ENCODE data around the gene DGAT2. TPM values are rescaled to one million over a fixed set of nuclear protein-coding genes. Genes with fewer than 3 reads are reported as not detected.

The DGAT2 gene
- polyA plus RNA-seq, 3 donors from 2014 or later = 0.22 to 0.63 TPM; not detected in 1

- no peaks in the 10 kb centered on the region for H3K9me3 Mint-ChIP-seq
- no peaks in the 10 kb centered on the region for H3K4me1 Mint-ChIP-seq
- H3K27me3 Mint-ChIP-seq (ENCODE audit: low read depth in 3 of 3) = peaks cover 0 to 4% (median 1%) of the 10 kb centered on the region in 3 donors
- H3K4me3 Mint-ChIP-seq = no peak overlapping the region
- no peak overlapping the region for H3K27ac Mint-ChIP-seq
- H3K36me3 Mint-ChIP-seq = no peaks in the 10 kb centered on the region
- no peak for DNase-seq
These were observed 24.6 kb downstream of the DGAT2 start for GRCh38 chr11:75792997-75793800.

GRCh38 chr11:75793966-75794365 is 25.4 kb downstream of the DGAT2 start:
- Mint-ChIP-seq H3K36me3 (no peaks in the 10 kb centered on the region), H3K27ac (peak overlapping the region in 1 of 6 donors; percentile 3), H3K4me3 (no peak overlapping the region), H3K9me3 (no peaks in the 10 kb centered on the region), H3K27me3 (ENCODE audit: low read depth in 3 of 3) (peaks cover 0 to 4% (median 1%) of the 10 kb centered on the region in 3 donors), H3K4me1 (no peaks in the 10 kb centered on the region)
- no peak for DNase-seq

GRCh38 chr11:75795276-75796090 is 26.9 kb downstream of the DGAT2 start:
- Mint-ChIP-seq H3K36me3 (no peaks in the 10 kb centered on the region), H3K9me3 (no peaks in the 10 kb centered on the region), H3K27me3 (ENCODE audit: low read depth in 3 of 3) (peaks cover 0 to 4% (median 1%) of the 10 kb centered on the region in 3 donors), H3K4me3 (no peak overlapping the region), H3K27ac (no peak overlapping the region), H3K4me1 (no peaks in the 10 kb centered on the region)
- DNase-seq = no peak

GRCh38 chr11:75796091-75796435 is 27.5 kb downstream of the DGAT2 start:
- no peak for DNase-seq
- no peak overlapping the region for H3K27ac Mint-ChIP-seq
- no peaks in the 10 kb centered on the region for H3K4me1 Mint-ChIP-seq
- H3K36me3 Mint-ChIP-seq = no peaks in the 10 kb centered on the region
- peaks cover 0 to 4% (median 1%) of the 10 kb centered on the region in 3 donors for H3K27me3 Mint-ChIP-seq (ENCODE audit: low read depth in 3 of 3)
- no peaks in the 10 kb centered on the region for H3K9me3 Mint-ChIP-seq
- H3K4me3 Mint-ChIP-seq = no peak overlapping the region

GRCh38 chr11:75797116-75797515 is 28.5 kb downstream of the DGAT2 start:
- Mint-ChIP-seq H3K9me3 (no peaks in the 10 kb centered on the region), H3K4me3 (no peak overlapping the region), H3K4me1 (no peaks in the 10 kb centered on the region), H3K36me3 (no peaks in the 10 kb centered on the region), H3K27me3 (ENCODE audit: low read depth in 3 of 3) (peaks cover 0 to 4% (median 1%) of the 10 kb centered on the region in 3 donors), H3K27ac (no peak overlapping the region)
- no peak for DNase-seq

- H3K36me3 Mint-ChIP-seq = no peaks in the 10 kb centered on the region
These were observed 29.2 kb downstream of the DGAT2 start for GRCh38 chr11:75797792-75798191.

GRCh38 chr11:75800136-75800675 is 31.6 kb downstream of the DGAT2 start:
- no peak overlapping the region for H3K4me3 Mint-ChIP-seq
- peaks cover 0 to 1% (median 1%) of the 10 kb centered on the region in 3 donors for H3K27me3 Mint-ChIP-seq (ENCODE audit: low read depth in 3 of 3)
- H3K27ac Mint-ChIP-seq = no peak overlapping the region
- H3K36me3 Mint-ChIP-seq = no peaks in the 10 kb centered on the region
- H3K9me3 Mint-ChIP-seq = no peaks in the 10 kb centered on the region
- DNase-seq = no peak
- no peaks in the 10 kb centered on the region for H3K4me1 Mint-ChIP-seq

More at GRCh38 chr11:75797792-75798191, 29.2 kb downstream of the DGAT2 start:
- H3K27ac Mint-ChIP-seq = no peak overlapping the region
- no peaks in the 10 kb centered on the region for H3K9me3 Mint-ChIP-seq
- no peak for DNase-seq
- no peaks in the 10 kb centered on the region for H3K4me1 Mint-ChIP-seq
- H3K27me3 Mint-ChIP-seq (ENCODE audit: low read depth in 3 of 3) = peaks cover 0 to 4% (median 1%) of the 10 kb centered on the region in 3 donors
- H3K4me3 Mint-ChIP-seq = no peak overlapping the region

GRCh38 chr11:75800728-75801361 is 32.3 kb downstream of the DGAT2 start:
- H3K27ac Mint-ChIP-seq = no peak overlapping the region
- H3K4me3 Mint-ChIP-seq = no peak overlapping the region
- peaks cover 0 to 1% (median 0%) of the 10 kb centered on the region in 3 donors for H3K27me3 Mint-ChIP-seq (ENCODE audit: low read depth in 3 of 3)
- H3K9me3 Mint-ChIP-seq = no peaks in the 10 kb centered on the region
- no peaks in the 10 kb centered on the region for H3K4me1 Mint-ChIP-seq
- DNase-seq = no peak
- no peaks in the 10 kb centered on the region for H3K36me3 Mint-ChIP-seq

- DNase-seq = no peak
- Mint-ChIP-seq H3K4me1 (no peaks in the 10 kb centered on the region), H3K27ac (no peak overlapping the region), H3K4me3 (no peak overlapping the region), H3K36me3 (no peaks in the 10 kb centered on the region), H3K27me3 (ENCODE audit: low read depth in 3 of 3) (peaks cover 0 to 1% (median 0%) of the 10 kb centered on the region in 3 donors), H3K9me3 (no peaks in the 10 kb centered on the region)
These were observed 32.9 kb downstream of the DGAT2 start for GRCh38 chr11:75801362-75802020.

GRCh38 chr11:75802021-75802912 is 33.7 kb downstream of the DGAT2 start:
- H3K27ac Mint-ChIP-seq = no peak overlapping the region
- no peak for DNase-seq
- H3K4me3 Mint-ChIP-seq = no peak overlapping the region
- H3K4me1 Mint-ChIP-seq = no peaks in the 10 kb centered on the region
- H3K9me3 Mint-ChIP-seq = no peaks in the 10 kb centered on the region
- no peaks in the 10 kb centered on the region for H3K36me3 Mint-ChIP-seq
- H3K27me3 Mint-ChIP-seq (ENCODE audit: low read depth in 3 of 3) = peaks cover 0 to 1% (median 0%) of the 10 kb centered on the region in 3 donors

- no peak overlapping the region for H3K27ac Mint-ChIP-seq
- no peaks in the 10 kb centered on the region for H3K9me3 Mint-ChIP-seq
- no peaks in the 10 kb centered on the region for H3K27me3 Mint-ChIP-seq (ENCODE audit: low read depth in 3 of 3)
- peak; percentile 64 to 69 (median 67) for DNase-seq
- H3K36me3 Mint-ChIP-seq = no peaks in the 10 kb centered on the region
- H3K4me1 Mint-ChIP-seq = no peaks in the 10 kb centered on the region
- H3K4me3 Mint-ChIP-seq = no peak overlapping the region
These were observed 34.6 kb downstream of the DGAT2 start for GRCh38 chr11:75802913-75803820.

GRCh38 chr11:75809111-75809510 is 40.5 kb downstream of the DGAT2 start:
- no peak overlapping the region for H3K4me3 Mint-ChIP-seq
- no peak overlapping the region for H3K27ac Mint-ChIP-seq
- DNase-seq = no peak
- no peaks in the 10 kb centered on the region for H3K9me3 Mint-ChIP-seq
- H3K27me3 Mint-ChIP-seq (ENCODE audit: low read depth in 3 of 3) = peaks cover 1 to 3% (median 1%) of the 10 kb centered on the region in 3 donors
- H3K36me3 Mint-ChIP-seq = no peaks in the 10 kb centered on the region
- peaks cover 7% of the 10 kb centered on the region in 2 donors for H3K4me1 Mint-ChIP-seq
